Astrocyte (in vitro differentiated cells and primary cell): ENCODE data around the gene PLCB4.

Experiments
- EZH2 ChIP-seq: IDR thresholded peaks from 2 replicates; pipeline ENCODE4 v1.6.1; 2012; ENCODE audit warnings: mild to moderate bottlenecking, low read length, inconsistent platforms; ENCODE audit not compliant: insufficient read depth
- TF ChIP-seq, protein P1 (sequence below): IDR thresholded peaks from 2 replicates; pipeline ENCODE4 v1.5.1; 2011; ENCODE audit warnings: low read depth, mild to moderate bottlenecking, inconsistent platforms, low read length, moderate library complexity; ENCODE audit not compliant: insufficient read depth

DNA sequence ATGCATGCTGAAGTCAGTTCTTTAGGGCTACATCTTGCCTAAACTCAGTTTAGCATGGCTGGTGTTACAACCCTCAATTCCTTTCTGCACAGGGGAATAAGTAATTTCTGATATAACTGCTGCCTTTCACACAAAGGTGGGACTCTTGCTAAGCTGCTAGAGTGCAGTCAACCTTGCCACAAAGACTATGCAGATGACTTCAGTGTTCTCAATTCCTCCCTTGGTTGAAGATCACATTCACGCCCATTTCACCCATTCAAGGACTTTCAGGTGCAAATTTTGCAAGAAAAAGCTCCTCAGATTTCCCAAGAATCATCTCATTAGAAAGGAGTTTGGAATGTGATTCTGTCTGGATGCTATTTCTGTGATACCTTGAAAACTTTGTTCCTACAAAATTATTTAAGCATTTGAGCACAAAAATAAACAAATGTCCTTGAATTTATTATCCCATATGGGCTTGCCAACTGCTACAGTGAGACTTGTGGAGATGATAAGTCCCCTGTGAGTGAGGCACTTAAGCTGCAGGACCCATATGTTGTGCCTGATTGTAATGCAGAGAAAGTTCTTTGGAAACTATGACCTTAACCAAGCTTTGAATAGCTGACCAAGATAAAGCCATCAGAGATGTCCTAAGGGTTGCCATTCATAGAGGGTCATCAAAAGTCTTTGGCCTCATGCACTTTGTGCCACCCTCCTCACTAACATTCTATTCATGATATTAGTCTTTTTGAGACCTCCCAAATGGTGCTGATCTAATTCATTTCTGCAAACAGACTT, 111.8 kb downstream of the PLCB4 start:
- TF ChIP-seq, protein P1, sequence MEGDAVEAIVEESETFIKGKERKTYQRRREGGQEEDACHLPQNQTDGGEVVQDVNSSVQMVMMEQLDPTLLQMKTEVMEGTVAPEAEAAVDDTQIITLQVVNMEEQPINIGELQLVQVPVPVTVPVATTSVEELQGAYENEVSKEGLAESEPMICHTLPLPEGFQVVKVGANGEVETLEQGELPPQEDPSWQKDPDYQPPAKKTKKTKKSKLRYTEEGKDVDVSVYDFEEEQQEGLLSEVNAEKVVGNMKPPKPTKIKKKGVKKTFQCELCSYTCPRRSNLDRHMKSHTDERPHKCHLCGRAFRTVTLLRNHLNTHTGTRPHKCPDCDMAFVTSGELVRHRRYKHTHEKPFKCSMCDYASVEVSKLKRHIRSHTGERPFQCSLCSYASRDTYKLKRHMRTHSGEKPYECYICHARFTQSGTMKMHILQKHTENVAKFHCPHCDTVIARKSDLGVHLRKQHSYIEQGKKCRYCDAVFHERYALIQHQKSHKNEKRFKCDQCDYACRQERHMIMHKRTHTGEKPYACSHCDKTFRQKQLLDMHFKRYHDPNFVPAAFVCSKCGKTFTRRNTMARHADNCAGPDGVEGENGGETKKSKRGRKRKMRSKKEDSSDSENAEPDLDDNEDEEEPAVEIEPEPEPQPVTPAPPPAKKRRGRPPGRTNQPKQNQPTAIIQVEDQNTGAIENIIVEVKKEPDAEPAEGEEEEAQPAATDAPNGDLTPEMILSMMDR, result no peak
- TF ChIP-seq EZH2, result no peak
